Panc1 (cell line): ENCODE measurements around the gene MUC2. TPM values are rescaled to one million over a fixed set of nuclear protein-coding genes. Genes with fewer than 3 reads are reported as not detected.

Experiments used
- ATAC-seq: fragments of 200-7000 bp; cut with Tn5 transposase; 2 replicates; pipeline ENCODE4 v1.9.1; 2020; ENCODE audit warnings: mild to moderate bottlenecking, moderate library complexity
- BruUV-seq: library from RNA; stranded (reverse); fragments of 400-500 nt; replicated peaks from 2 replicates; lab custom pipeline; 2021; lab: Mats Ljungman, UMichigan
- CTCF ChIA-PET: fragments of 300-600 bp; sonication (Branson Sonifier 250); formaldehyde crosslinking; loops from one replicate; lab custom pipeline; 2022; ENCODE audit warnings: antibody characterized with exemption; lab: Charles Lee
- POLR2A ChIA-PET: fragments of 300-600 bp; sonication (Branson Sonifier 250); formaldehyde crosslinking; loops from one replicate; lab custom pipeline; 2022; ENCODE audit warnings: antibody characterized with exemption; lab: Charles Lee
- DNase-seq: peaks from one replicate; pipeline ENCODE4 v3.0.0-alpha.2; 2010; ENCODE audit warnings: low read depth, low spot score
- H3K27ac ChIP-seq: 2 replicates; pipeline ENCODE4 v1.5.1; 2011; ENCODE audit warnings: mild to moderate bottlenecking, low read length, inconsistent platforms
- H3K27me3 ChIP-seq: fragments of 200-500 bp; sonication (Bioruptor generic); 2 replicates; pipeline ENCODE4 v1.6.0; 2014; ENCODE audit warnings: low read length, inconsistent platforms; ENCODE audit not compliant: control insufficient read depth, insufficient read depth
- H3K36me3 ChIP-seq: fragments of 200-500 bp; sonication (Bioruptor generic); 2 replicates; pipeline ENCODE4 v1.5.1; 2014; ENCODE audit warnings: inconsistent platforms, mild to moderate bottlenecking, low read length, moderate library complexity; ENCODE audit not compliant: control insufficient read depth, insufficient read depth
- H3K4me1 ChIP-seq: 2 replicates; pipeline ENCODE4 v1.5.1; 2011; ENCODE audit warnings: inconsistent platforms, mild to moderate bottlenecking, low read length, moderate library complexity; ENCODE audit not compliant: control insufficient read depth, insufficient read depth
- H3K4me3 ChIP-seq, 2 experiments: 2 replicates each; pipeline ENCODE4 v1.5.1; 2011 to 2012; ENCODE audit warnings: low read depth in 2 of 2, low read length in 2 of 2, mild to moderate bottlenecking in 2 of 2, inconsistent platforms in 1 of 2, moderate library complexity in 1 of 2
- H3K9me3 ChIP-seq: fragments of 200-500 bp; sonication (Bioruptor generic); 2 replicates; pipeline ENCODE4 v1.5.1; 2014; ENCODE audit warnings: low read depth, mild to moderate bottlenecking, inconsistent platforms, low read length, moderate library complexity; ENCODE audit not compliant: control insufficient read depth, insufficient read depth
- CTCF ChIP-seq: fragments of 450-650 bp; IDR thresholded peaks from 2 replicates; pipeline ENCODE4 v1.5.1; 2017; ENCODE audit warnings: mild to moderate bottlenecking
- POLR2AphosphoS5 ChIP-seq: IDR thresholded peaks from 2 replicates; pipeline ENCODE4 v1.6.1; 2012; ENCODE audit warnings: mild to moderate bottlenecking, low read depth, low read length, moderate library complexity
- REST ChIP-seq, 2 experiments: IDR thresholded peaks; 2 replicates each; pipeline ENCODE4 v1.6.1; 2011 to 2012; ENCODE audit warnings: low read depth in 2 of 2, control low read depth in 1 of 2, low read length in 1 of 2, mild to moderate bottlenecking in 1 of 2, moderate library complexity in 1 of 2; ENCODE audit not compliant: insufficient read depth in 1 of 2
- SIN3A ChIP-seq: IDR thresholded peaks from 2 replicates; pipeline ENCODE4 v1.6.1; 2012; ENCODE audit warnings: low read depth, mild to moderate bottlenecking, low read length, moderate library complexity, borderline replicate concordance; ENCODE audit not compliant: insufficient read depth
- TCF7L2 ChIP-seq: IDR thresholded peaks from 2 replicates; pipeline ENCODE4 v1.6.1; 2011; ENCODE audit warnings: mild to moderate bottlenecking, low read depth, low read length, inconsistent platforms
- in situ Hi-C: cut with HindIII; loops from 2 replicates; pipeline ENCODE4 v1.10.0; 2016; ENCODE audit warnings: low sequenced_read_pairs, low pct_unique_long_range_greater_than_20kb
- intact Hi-C: fragments of 100-400 bp; cut with micrococcal nuclease; formaldehyde crosslinking; loops from one replicate; pipeline ENCODE4 v1.10.0; 2022; ENCODE audit not compliant: unreplicated experiment
- total RNA-seq: library from RNA; stranded (reverse); gene quantifications from one replicate; pipeline ENCODE4 v1.2.1, GENCODE V29; 2021; ENCODE audit not compliant: unreplicated experiment

Gene MUC2
- total RNA-seq, 1 experiment from 2014 or later: 0.08 TPM

GRCh38 chr11:1082728-1083620 lies 8.3 kb downstream of the MUC2 start:
- in situ Hi-C loops: no loop called here
- no peaks in the 10 kb centered on the region; the same call in 1 of the 2 replicates for H3K27me3 ChIP-seq
- no peak overlapping the region for H3K4me3 ChIP-seq
- POLR2A ChIA-PET: no interaction called here
- intact Hi-C loops: no loop called here
- H3K4me1 ChIP-seq: no peaks in the 10 kb centered on the region
- DNase-seq (no peak), ATAC-seq (no peak)
- H3K9me3 ChIP-seq: no peaks in the 10 kb centered on the region
- H3K27ac ChIP-seq: no peak overlapping the region
- no TSS peak for BruUV-seq
- TF ChIP-seq SIN3A (no peak), CTCF (no peak), POLR2AphosphoS5 (no peak), TCF7L2 (no peak), REST (IDR thresholded peaks at IDR 0.05; ENCODE audit: insufficient read depth in 1 of 2, low read depth in 2 of 2, low read length in 1 of 2) (no peak)
- CTCF ChIA-PET: no interaction called here
- no peaks in the 10 kb centered on the region for H3K36me3 ChIP-seq

GRCh38 chr11:1083621-1084551 lies 9.2 kb downstream of the MUC2 start:
- BruUV-seq: no TSS peak
- in situ Hi-C loops (no loop called here), intact Hi-C loops (no loop called here)
- POLR2A ChIA-PET: no interaction called here
- H3K27ac ChIP-seq: no peak overlapping the region
- no peaks in the 10 kb centered on the region; the same call in 1 of the 2 replicates for H3K27me3 ChIP-seq
- DNase-seq (no peak), ATAC-seq (no peak)
- no peak overlapping the region for H3K4me3 ChIP-seq
- H3K9me3 ChIP-seq: no peaks in the 10 kb centered on the region
- CTCF ChIA-PET: interaction anchor here (0.6 kb wide), 1 partner anchor 16 kb away, joined by 7 read pairs; no protein-coding TSS in a partner anchor
- H3K36me3 ChIP-seq: no peaks in the 10 kb centered on the region
- TF ChIP-seq CTCF: no peak
- TF ChIP-seq REST (IDR thresholded peaks at IDR 0.05; ENCODE audit: insufficient read depth in 1 of 2, low read depth in 2 of 2, low read length in 1 of 2): no peak
- TF ChIP-seq TCF7L2: no peak
- no peaks in the 10 kb centered on the region for H3K4me1 ChIP-seq
